GM18519 (cell line): ENCODE measurements around the gene ITPRIPL2.

Experiments used
- ATAC-seq: cut with Tn5 transposase; IDR thresholded peaks from one replicate; pipeline ENCODE4 v1.9.1; 2021; ENCODE audit warnings: mild to moderate bottlenecking, moderate library complexity; ENCODE audit not compliant: unreplicated experiment, low FRiP score

ITPRIPL2 gene

DNA sequence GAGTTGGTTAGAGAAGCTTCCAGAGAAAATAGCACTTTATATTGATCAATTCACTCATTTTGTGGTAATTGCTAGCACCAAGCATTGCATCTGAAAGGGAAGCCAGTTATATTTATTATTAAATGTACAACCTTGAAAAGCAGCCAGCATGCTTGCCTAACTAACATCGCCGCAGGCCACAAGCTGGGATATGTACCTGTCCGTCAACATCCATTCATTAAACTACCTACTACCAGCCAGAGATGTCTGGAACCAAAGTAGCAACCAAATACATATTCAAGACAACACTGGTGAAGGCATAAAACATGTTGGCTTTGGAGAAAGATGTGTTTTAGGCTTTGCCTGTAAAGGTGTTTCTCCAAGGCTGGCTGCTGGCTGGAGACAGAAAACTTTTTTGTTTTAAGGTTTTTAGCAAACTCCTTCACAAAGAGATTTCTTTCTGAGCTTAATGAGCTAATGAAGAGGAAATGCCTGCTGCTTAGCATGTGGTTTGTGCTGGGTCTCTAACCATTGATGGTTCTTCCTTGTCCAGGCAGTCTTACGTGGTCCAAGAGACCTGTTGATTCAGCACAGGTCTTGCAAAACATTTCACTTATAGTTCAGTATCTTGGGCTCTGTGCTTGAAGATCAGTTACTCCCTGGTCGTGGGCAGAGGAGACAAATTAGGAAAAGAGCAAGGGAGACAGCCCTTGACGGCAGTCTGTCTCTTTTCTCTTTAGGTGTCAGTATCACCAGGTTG, 3.1 kb downstream of the ITPRIPL2 start:
- ATAC-seq: no peak

DNA sequence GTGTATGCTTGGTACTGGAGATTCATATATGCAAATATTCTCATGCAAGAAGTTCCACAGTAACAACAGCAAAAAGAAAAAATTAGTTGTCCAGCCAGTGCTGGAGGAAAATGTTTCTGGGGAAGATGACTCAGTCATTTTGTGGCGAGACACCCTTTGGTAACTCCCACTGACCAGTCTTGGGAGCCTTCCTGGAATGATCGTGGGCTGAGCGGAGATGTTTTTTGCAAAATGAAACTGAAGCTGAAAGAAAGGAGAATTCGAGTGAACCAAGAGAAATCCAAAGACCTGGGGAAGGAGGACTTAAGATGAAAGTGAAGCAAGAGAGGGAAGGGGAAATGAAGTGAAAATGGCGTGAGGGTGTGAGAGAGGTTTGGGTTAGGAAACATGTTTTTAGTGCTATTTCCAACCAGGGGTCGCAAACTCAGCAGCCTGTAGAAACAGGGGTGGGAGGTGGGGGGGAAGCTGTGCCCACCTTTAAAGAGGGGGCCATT, 5.2 kb downstream of the ITPRIPL2 start:
- no peak for ATAC-seq

DNA sequence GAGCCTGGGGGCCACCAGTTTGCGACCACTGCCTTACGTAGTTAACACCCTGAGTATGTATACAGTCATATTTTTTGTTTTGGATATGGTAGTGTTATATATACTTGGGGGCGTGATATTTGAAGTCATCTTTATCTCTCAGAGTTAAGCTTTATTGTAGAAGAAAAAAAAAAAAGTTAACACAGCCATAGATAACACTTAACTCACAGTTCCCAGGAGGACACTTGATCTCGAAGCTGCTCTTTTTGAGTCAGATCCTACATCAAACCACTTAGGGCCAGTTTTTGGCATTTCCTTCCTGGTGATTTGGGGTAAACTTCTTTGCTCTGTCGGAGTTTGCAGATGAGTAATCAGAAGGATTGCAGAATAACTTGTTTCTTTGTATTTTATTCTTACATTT, 5.8 kb downstream of the ITPRIPL2 start:
- ATAC-seq: no peak

DNA sequence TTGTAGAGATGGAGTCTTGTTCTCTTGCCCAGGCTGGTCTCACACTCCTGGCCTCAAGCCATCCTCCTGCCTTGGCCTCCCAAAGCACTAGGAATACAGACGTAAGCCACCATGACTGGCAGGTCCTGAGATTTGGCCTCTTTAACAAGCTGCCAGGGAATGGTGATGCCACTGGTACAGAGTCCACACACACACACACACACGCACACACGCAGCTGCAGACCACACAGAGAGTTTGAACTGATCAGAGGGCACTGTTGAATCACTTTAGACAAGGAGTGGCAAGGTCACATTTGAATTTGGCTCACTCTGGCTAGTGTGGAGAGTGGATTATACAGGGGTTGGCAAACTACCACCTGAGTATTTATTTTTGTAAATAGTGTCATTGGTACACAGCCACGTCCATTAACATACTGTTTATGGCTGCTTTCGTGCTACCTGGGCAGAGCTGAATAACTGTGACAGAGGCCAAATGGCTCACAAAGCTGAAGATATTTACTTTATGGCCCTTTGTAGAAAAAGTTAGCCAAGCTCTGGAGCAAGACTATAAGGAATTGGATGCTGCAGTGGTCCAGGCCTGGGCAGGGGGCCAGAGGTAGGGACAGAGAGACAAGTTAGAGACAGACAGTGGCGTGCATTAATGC, 9.9 kb downstream of the ITPRIPL2 start:
- ATAC-seq: no peak

DNA sequence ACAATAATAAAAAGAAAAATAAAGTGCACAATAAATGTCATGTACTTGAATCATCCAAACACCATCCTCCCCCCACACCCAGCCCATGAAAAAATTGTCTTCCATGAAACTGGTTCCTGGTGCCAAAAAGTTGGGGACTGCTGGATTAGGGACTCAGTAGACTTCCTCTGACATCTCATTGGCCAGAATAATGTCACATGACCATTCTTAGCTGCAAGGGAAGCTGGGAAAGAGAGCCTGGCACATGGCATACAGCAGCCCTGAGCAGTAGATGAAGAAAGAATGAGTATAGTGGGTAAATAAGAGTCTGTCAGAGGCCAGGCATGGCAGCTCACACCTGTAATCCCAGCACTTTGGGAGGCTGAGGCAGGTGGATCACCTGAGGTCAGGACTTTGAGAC, 12.5 kb downstream of the ITPRIPL2 start:
- no peak for ATAC-seq

DNA sequence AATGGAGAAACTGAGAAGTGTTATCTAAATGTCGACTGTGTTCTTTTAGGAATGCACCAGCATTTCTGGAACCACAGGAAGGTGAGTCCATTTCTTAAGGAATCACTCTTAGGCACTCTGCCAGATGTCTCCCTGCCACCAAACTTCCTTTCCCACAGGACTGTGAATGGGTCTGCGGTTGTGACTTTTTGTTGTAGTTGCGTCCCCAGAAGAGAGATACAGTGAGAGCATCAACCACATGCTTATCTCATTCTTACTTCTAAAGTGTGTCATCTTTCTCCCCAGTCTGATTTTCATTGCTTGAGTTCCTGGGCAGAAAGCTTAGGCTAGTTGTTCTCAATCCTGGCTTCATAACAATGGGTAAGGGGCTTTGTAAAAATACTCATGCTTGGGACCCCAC, 13.4 kb downstream of the ITPRIPL2 start:
- no peak for ATAC-seq

DNA sequence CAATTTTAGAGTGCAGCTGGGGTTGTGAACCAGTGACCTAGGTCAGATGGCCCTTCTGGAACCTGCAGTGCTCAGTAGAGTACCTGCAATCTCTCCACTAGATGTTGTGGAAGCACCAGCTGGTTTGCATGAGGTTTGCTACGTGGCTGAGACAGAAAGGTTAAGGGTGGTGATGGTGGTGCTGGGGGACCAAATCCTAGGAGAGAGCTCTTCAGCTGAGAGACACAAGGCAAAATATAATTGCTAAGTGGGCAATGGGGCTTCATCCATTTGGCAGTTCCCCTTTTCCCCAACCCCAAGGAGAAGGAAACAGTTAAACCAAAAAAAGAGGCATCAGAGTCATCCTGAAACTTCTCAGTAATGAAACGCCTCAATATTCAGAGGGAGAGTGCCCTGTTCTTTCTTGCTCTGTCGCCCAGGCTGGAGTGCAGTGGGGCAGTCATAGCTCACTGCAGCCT, 13.9 kb downstream of the ITPRIPL2 start:
- no peak for ATAC-seq

DNA sequence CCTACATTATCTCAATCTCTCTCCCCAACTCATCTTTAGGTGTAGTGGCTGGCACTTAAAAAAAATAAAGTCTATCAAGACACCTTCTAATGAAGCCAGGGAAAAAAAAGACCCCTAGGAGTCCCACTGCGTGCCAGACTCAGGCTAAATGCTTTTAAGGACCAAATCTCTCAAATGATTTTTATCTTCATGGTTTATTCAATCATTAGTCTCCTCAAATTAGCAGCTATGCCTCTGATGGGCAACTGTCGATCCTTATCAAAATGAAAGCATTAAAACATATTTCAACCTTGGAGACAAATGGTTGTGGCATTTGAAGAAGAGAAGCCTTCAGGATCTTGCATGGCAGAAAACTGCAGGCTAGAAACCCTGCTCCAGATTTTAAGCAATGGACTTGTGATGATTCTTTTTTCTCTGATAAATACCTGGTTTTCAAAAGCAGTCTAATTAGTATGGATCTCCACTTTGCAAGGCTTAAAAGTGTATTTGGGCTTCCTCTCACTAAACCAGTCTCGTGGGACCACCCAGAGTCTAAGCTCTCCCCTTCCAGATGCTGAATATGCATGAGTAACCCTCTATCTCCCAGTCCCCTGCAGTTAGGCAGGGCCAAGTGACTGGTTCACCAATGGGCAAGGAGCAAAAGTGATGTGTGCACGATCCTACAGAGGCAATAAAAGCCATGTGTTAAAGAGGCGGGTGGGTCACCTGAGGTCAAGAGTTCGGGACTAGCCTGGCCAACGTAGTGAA, 14.9 kb downstream of the ITPRIPL2 start:
- no peak for ATAC-seq

DNA sequence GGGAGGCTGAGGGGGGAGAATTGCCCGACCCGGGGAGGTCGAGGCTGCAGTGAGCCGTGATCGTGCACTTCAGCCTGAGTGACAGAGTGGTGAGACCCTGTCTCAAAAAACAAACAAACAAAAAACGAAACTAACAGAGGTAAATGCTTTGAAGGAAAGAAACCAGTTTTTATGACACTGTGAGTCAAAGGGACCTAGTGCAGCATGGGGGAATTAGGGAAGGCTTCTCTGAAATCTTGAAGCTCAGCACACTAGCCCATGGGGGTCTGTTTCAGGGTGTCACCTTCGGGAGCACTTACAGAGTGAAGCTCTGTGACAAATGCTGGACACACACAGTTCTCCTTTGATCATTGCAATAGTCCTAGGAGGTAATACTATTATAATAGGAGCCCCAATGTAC, 16.6 kb downstream of the ITPRIPL2 start:
- no peak for ATAC-seq

DNA sequence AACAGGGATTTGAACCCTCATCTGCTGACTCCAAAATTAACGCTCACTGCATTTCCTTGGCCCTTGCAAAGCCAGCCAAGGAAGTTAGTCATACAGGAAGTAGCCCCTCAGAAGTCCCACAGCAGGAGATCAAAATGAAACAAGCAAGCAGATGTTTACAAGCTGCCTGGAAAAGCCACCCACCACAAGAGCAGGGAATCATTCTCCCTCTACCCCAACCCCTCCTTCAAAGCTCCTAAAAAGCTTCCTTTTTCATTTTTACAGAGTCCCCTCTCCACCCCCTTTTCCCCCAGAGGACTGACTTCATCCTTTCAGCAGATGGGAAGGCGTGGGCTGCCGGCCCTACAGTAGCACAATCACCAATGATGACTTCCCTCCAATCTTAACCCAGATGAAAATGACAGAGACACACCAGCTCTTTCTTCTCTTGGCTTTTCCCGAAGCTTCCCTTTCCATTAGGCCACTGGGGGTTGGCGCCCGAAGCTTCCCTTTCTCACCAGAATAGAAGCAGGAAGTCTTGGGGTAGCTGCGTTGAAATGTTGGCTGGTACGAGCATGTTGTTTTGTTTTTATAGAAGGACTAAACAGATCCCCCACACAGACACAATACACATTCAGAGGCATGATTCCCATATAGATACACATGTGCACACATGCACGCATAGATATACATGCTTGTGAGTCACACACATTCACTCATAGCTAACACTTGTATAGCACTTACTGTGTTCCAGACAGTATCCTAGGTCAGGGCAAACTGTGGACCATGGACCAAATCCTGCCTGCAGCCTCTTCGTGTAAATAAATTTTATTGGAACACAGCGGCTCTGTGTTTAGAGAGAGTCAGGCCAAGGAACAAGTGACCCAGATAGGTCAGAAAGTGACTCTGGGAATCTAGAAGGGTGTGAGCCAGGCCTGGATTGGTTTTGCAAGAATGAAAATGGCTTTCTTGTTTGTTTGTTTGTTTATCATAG, 17.4 kb downstream of the ITPRIPL2 start:
- ATAC-seq: no peak

DNA sequence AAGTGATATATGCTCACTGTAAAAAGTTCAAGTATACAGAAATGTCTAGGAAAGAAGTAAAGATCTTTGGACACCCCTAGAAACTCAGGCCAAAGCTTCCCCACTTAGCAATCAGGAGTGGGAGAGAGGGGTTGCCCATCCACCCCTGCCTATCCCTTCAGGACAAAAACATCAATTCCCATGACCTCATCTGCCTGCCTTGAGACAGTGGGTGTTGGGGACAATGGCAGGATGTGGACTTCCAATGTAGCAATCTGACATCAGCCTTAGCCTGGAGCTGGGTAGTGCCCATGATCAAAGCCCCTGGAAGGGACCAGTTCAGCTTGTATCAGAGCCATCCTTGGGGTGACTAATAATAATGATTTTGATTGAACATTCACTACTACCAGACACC, 18.1 kb downstream of the ITPRIPL2 start:
- no peak for ATAC-seq

DNA sequence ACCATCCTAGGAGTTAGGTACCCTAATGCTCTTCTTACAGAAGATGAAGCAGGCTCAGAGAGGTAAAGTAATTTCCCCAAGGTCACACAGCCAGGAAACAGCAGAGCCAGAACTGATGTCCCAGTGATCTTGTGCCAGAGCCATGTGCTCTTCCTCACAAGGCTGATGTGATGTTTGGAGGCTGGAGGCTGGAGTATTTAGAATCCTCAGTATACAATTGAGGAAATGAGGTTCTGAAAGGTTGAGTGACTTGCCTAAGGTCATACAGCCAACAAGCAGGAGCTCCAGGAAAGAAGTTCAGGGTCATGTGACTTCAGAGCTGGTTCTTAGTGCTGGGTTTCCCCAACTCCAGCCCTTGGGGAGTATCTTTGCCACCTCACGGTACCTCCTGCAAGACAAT, 18.5 kb downstream of the ITPRIPL2 start:
- ATAC-seq: no peak

DNA sequence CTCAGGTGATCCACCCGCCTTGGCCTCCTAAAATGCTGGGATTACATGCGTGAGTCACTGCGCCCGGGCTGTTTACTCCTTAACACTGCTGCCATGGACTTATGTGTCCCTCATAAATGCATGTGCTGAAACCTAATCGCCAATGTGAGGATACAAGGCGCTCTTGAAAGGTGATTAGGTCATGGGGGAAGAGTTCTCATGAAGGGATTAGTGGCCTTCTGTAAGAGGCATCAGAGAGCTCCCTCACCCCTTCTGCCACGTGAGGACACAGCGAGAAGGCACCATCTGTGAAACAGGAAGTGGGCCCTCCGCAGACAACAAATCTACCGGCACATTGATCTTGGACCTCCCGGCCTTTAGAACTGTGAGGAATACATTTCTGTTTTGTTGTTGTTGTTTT, 19.1 kb downstream of the ITPRIPL2 start:
- no peak for ATAC-seq

DNA sequence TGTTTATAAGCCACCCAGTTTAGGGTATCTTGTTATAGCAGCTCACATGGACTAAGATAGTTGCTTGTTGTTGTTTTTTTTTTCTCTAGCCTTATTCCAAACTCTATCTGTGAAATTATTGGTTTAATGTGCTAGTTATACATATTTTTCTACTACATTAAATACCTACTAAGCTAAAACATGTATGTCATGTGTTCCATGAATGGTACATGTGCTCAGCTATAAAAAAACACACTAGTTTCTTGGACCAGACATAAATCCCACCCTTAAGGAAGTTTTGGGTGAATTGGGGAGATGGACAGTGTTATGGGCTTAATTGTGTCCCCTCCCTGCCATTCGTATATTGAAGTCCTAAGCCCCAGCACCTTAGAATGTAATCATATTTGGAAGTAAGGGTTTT, 19.8 kb downstream of the ITPRIPL2 start:
- no peak for ATAC-seq

DNA sequence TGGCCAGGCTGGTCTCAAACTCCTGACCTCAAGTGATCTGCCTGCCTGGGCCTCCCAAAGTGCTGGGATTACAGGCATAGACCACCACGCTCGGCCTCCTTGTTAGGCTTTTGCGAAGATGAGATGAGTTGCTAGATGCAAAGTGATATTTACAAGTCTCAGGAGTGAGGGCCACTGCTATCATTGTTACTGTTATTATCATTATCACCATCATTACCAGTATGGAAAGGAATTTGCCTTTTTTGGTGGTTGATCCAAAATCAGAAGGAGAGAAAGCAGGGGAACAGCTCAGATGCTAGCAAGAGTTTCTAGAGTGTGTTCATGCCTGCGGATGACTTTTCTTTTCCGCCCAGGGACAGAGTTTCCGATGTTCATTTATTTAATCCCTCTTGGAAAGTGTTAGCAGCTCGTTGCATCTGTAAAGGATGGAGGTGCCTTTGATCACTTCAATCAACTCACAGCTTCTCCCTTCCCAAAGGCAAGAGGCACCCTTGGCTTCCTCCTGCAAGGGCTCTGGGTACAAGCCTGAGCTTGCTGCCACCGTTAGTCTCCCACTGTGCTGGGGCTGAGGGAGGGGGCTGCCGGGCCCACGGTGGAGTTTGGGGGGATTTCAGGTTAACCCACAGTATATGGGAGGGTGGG, 21.6 kb downstream of the ITPRIPL2 start:
- ATAC-seq: no peak

DNA sequence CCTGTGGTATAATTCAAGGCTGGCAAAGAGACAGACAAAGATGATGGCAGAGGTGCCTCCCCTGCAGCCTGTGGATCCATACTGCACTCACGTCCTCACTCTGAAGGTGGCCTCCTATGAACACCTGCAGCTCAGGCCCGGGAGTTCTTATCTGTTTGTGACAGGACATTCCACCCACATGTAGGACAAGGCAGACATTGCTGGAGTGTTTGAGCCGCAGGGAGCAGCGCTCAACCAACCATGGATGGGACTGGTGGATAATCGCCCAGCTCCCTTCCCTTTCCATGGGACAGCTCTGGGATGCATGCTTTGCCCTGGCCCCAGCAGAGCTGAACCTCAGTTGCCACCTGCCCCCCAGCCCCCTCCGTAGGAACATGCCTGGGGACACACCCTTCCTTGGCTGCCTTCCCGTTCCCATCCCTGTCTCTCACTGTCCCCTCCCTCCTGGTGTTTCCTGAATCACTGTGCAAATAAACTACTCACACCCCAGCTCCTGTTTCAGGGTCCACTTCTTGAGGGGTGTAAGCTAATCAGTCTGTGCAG, 22.2 kb downstream of the ITPRIPL2 start:
- ATAC-seq: no peak

DNA sequence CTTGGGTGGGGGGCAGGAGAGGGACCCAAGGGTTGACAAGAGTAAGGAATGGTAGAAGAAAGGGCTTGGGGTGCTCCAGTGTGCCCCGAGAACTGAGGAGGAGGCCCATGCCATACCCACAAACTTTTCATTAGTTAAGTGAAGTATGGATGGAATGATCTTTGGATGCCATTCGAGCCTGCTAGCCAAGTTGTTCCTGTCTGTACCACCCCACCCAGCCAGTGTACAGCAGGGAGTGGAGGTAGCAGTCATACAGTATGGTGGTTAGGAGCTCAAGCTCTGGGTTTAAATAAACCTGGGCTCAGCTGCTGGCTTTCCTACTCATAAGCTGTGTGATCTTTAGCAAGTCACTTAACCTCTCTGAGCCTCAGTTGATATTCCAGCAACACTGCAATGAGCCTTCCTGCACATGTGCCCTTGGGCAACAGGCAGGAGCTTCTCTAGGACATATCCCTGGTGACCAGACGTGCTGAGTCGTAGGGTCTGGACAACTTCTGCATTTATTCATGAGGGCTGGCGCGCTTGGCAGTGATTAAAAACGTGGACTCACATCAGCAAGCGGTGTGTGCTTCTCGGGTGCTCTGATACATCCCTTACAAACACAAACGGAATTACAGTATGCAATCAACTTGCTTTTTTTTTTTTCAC, 22.9 kb downstream of the ITPRIPL2 start:
- ATAC-seq: no peak

DNA sequence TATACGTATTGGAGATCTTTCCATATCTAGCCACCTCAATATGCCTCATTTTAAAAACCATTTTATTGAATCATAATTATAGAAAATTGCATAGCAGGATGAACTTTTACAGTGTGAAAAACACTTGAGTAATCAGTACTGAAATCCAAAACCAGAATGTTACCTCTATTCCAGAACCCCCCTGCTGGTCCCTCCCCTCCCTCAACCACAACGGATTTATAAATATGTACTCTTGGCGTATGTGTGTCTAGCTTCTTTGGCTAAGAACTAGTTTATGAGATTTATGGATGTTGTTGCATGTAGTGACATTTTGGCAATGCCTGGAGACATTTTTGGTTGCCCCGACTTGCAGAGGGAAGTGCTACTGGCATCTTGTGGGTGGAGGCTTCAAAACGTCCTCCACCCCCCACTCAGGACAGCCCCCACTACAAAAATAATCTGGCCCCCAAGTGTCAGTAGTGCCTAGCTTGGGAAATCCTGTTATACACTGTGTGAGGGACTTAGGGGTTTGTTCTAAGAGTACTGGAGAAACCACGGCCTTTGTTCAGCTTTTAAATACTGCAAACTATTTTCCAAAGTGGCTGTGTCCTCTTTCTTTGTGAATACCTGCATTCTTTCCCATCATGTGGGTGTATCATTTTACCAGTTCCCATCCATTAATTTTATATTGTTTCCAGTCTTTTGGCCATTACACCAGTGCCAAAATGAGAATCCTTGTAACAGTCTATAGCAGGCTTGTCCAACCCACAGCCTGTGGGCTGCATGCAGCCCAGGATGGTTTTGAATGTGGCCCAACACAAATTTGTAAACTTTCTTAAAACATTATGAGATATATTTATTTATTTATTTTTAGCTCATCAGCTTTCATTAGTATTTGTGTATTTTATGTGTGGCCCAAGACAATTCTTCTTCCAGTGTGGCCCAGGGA, 23.7 kb downstream of the ITPRIPL2 start:
- no peak for ATAC-seq
